ENCODE results near the gene BCL11B. TPM values are rescaled to one million over a fixed set of nuclear protein-coding genes. Genes with fewer than 3 reads are reported as not detected.

BCL11B gene
- total and polyA plus RNA-seq, 9 of the 15 experiments (the other 6 are each of a cell fraction or from before 2014, with no cell fraction given): 0.09 TPM; not detected in 8

DNA sequence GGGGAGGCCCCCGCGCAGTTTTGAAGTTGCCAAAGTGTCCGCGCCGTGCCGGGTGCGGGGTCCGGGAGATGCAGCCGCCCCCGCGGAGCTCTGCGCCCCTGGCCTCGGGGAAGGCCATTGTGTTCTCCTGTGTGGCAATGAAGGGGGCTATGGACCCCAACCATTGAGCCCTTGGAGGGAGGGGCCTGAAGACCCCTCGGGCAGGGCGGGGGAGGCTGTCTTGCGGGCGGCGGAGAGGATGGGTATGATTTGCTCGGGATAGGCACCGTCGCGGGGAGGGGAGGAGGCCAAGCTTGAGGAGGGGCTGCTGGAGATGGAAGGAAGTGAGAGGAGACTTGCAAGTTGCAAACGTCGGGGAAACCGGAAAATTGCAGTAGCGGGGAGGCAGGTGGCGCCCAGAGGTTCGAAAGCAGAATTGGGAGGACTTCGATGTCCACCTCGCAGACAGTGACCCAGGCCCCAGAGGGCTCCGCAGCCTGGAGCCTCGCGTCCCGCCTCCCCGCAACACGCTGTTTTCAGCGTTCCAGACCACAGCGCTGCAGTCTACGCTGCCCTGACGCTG, 25.4 kb downstream of the BCL11B start (continued):
- TF ChIP-seq U2AF2 (optimal IDR thresholded peaks at IDR 0.05; ENCODE audit: low read depth, low read length) (no peak), ZNF3 (CRISPR knock-in tag; IDR thresholded peaks at IDR 0.05) (no peak), KLF1 (tag; IDR thresholded peaks at IDR 0.05) (no peak), KAT8 (IDR thresholded peaks at IDR 0.05; ENCODE audit: low read depth) (no peak)

GRCh38 chr14:99245564-99246511, 26.2 kb downstream of the BCL11B start:
- H3K9ac ChIP-seq (ENCODE audit: insufficient read depth in 1 of 2, low read depth in 2 of 2, low read length in 2 of 2): no peak overlapping the region
- no peaks in the 10 kb centered on the region for H4K20me1 ChIP-seq (replicated peaks; ENCODE audit: control insufficient read depth, insufficient read depth, low read length)
- DNase-seq (ENCODE audit: extremely low read depth in 1 of 4, low spot score in 3 of 4): no peak
- CTCF ChIA-PET (ENCODE audit: low intra/inter-chr PET ratio): no interaction called here
- in situ Hi-C loops (cut with MboI) (no loop called here), intact Hi-C loops (cut with micrococcal nuclease) (no loop called here)
- no TSS peak for BruUV-seq (replicated peaks)
- no peak for FAIRE-seq
- H3K4me1 ChIP-seq (replicated peaks in 1 of 2; ENCODE audit: control insufficient read depth in 2 of 2, insufficient read depth in 2 of 2, low read length in 2 of 2): no peaks in the 10 kb centered on the region; a peak in 1 of 5 replicates
- peaks cover 7 to 26% of the 10 kb centered on the region in 2 experiments; a peak in 3 of 5 replicates for H3K27me3 ChIP-seq (ENCODE audit: control insufficient read depth in 2 of 2, insufficient read depth in 2 of 2, low read length in 2 of 2)
- POLR2A ChIA-PET: no interaction called here
- H2AFZ ChIP-seq (ENCODE audit: low read depth, low read length): no peak overlapping the region
- WGBS (ENCODE audit: insufficient coverage, low coverage, missing lambda C conversion rate): 0% methylated on average over 6 of the region's 83 CpGs
- no peak overlapping the region for H3K4me3 ChIP-seq
- no peak overlapping the region for H3K27ac ChIP-seq (ENCODE audit: extremely low read depth, low read depth, low read length)
- TF ChIP-seq ZBTB7A (IDR thresholded peaks at IDR 0.05; ENCODE audit: borderline replicate concordance, control insufficient read depth, low read depth, low read length): no peak
- TF ChIP-seq GABPA (tag; conservative IDR thresholded peaks at IDR 0.05; ENCODE audit: low read depth): no peak
- no peak for TF ChIP-seq DPF2 (IDR thresholded peaks at IDR 0.05)
- no peak for TF ChIP-seq SOX6 (IDR thresholded peaks at IDR 0.05)
- TF ChIP-seq PKNOX1 (IDR thresholded peaks at IDR 0.05): no peak
- TF ChIP-seq, protein P1, sequence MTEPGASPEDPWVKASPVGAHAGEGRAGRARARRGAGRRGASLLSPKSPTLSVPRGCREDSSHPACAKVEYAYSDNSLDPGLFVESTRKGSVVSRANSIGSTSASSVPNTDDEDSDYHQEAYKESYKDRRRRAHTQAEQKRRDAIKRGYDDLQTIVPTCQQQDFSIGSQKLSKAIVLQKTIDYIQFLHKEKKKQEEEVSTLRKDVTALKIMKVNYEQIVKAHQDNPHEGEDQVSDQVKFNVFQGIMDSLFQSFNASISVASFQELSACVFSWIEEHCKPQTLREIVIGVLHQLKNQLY (CRISPR knock-in tag; conservative IDR thresholded peaks at IDR 0.05): no peak
- no peak for TF ChIP-seq PBX2 (CRISPR knock-in tag; IDR thresholded peaks at IDR 0.05; ENCODE audit: low read depth)
- TF ChIP-seq PBX2 (tag; conservative IDR thresholded peaks at IDR 0.05; ENCODE audit: low read depth): no peak
- TF ChIP-seq ADNP (tag; IDR thresholded peaks at IDR 0.05): no peak
- no peak for TF ChIP-seq CHD2 (IDR thresholded peaks at IDR 0.05; ENCODE audit: low read depth, low read length)
- H3K4me2 ChIP-seq (ENCODE audit: insufficient read depth, low read length): no peak overlapping the region
- no peaks in the 10 kb centered on the region for H3K9me1 ChIP-seq (ENCODE audit: control insufficient read depth, insufficient read depth, low read length)
- no peak for ATAC-seq
- no peaks in the 10 kb centered on the region for H3K36me3 ChIP-seq (ENCODE audit: control insufficient read depth, insufficient read depth, low read length)
- no peaks in the 10 kb centered on the region for H3K9me3 ChIP-seq (replicated peaks; ENCODE audit: control insufficient read depth, insufficient read depth, low read depth, low read length)
- no peaks in the 10 kb centered on the region for H3K79me2 ChIP-seq (ENCODE audit: control insufficient read depth, insufficient read depth, low read length)
